Chondrocyte (in vitro differentiated cells): Measurements from ENCODE around the gene ADGRV1. TPM values are rescaled to one million over a fixed set of nuclear protein-coding genes. Genes with fewer than 3 reads are reported as not detected.

Source experiments
- DNase-seq: peaks from one replicate; pipeline ENCODE4 v3.0.0; 2021; ENCODE audit warnings: mixed read lengths, low spot score
- H3K27ac Mint-ChIP-seq: one replicate; pipeline ENCODE4 v1.8.0; 2021; ENCODE audit warnings: mild to moderate bottlenecking, moderate library complexity, mixed read lengths; ENCODE audit not compliant: unreplicated experiment
- H3K27me3 Mint-ChIP-seq: 2 replicates; pipeline ENCODE4 v1.8.0; 2021; ENCODE audit warnings: low read depth, mixed read lengths
- H3K36me3 Mint-ChIP-seq: 2 replicates; pipeline ENCODE4 v1.8.0; 2021; ENCODE audit warnings: low read depth, mixed read lengths
- H3K4me1 Mint-ChIP-seq: 2 replicates; pipeline ENCODE4 v1.8.0; 2021; ENCODE audit warnings: low read depth, mild to moderate bottlenecking, mixed read lengths
- H3K4me3 Mint-ChIP-seq: one replicate; pipeline ENCODE4 v1.8.0; 2021; ENCODE audit warnings: mild to moderate bottlenecking, moderate library complexity, mixed read lengths; ENCODE audit not compliant: unreplicated experiment
- H3K9me3 Mint-ChIP-seq: 2 replicates; pipeline ENCODE4 v1.8.0; 2021; ENCODE audit warnings: low read depth, mixed read lengths
- total RNA-seq: library from RNA; stranded (reverse); gene quantifications from 3 replicates; pipeline ENCODE4 v1.2.1, GENCODE V29; 2021
- TF ChIP-seq, protein P1 (sequence below): fragments of 200-600 bp; sonication (generic); IDR thresholded peaks from 2 replicates; pipeline ENCODE4 v1.5.0; 2021; ENCODE audit warnings: antibody characterized with exemption, mild to moderate bottlenecking, moderate library complexity

Gene ADGRV1
- total RNA-seq, 1 donor from 2014 or later: 1.5 TPM

DNA sequence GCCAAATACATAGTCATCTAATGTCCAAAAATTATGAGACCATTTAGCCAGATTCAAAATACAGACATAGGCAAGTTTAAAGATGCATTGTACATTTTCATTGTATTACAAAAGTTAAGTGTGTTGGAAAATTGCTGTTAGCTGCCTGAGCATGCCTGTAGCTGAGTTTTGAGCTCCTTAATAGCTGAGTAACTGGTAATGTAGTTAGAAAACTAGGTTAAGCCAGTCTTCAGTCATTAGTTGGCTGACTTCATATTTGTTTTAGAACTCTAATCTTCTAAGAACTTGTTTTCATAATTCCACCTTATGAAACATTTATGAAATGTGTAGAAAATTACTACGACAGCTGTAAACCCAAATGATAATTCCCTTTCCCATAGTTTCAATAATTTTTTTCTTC is 531.2 kb downstream of the ADGRV1 start:
- Mint-ChIP-seq H3K9me3 (no peaks in the 10 kb centered on the region), H3K4me3 (no peak overlapping the region), H3K4me1 (peaks cover 4% of the 10 kb centered on the region), H3K36me3 (no peaks in the 10 kb centered on the region), H3K27ac (no peak overlapping the region), H3K27me3 (no peaks in the 10 kb centered on the region)
- TF ChIP-seq, protein P1, sequence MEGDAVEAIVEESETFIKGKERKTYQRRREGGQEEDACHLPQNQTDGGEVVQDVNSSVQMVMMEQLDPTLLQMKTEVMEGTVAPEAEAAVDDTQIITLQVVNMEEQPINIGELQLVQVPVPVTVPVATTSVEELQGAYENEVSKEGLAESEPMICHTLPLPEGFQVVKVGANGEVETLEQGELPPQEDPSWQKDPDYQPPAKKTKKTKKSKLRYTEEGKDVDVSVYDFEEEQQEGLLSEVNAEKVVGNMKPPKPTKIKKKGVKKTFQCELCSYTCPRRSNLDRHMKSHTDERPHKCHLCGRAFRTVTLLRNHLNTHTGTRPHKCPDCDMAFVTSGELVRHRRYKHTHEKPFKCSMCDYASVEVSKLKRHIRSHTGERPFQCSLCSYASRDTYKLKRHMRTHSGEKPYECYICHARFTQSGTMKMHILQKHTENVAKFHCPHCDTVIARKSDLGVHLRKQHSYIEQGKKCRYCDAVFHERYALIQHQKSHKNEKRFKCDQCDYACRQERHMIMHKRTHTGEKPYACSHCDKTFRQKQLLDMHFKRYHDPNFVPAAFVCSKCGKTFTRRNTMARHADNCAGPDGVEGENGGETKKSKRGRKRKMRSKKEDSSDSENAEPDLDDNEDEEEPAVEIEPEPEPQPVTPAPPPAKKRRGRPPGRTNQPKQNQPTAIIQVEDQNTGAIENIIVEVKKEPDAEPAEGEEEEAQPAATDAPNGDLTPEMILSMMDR: no peak
- DNase-seq: no peak

GRCh38 chr5:91090995-91091394 is 532.4 kb downstream of the ADGRV1 start:
- Mint-ChIP-seq H3K36me3 (no peaks in the 10 kb centered on the region), H3K27me3 (no peaks in the 10 kb centered on the region), H3K9me3 (no peaks in the 10 kb centered on the region), H3K4me1 (peaks cover 9% of the 10 kb centered on the region), H3K4me3 (no peak overlapping the region), H3K27ac (no peak overlapping the region)
- TF ChIP-seq, protein P1: no peak
- DNase-seq: no peak

- H3K36me3 Mint-ChIP-seq: no peaks in the 10 kb centered on the region
- no peaks in the 10 kb centered on the region for H3K9me3 Mint-ChIP-seq
- H3K27ac Mint-ChIP-seq: no peak overlapping the region
- H3K4me3 Mint-ChIP-seq: no peak overlapping the region
- H3K27me3 Mint-ChIP-seq: no peaks in the 10 kb centered on the region
- H3K4me1 Mint-ChIP-seq: peaks cover 9% of the 10 kb centered on the region
- TF ChIP-seq, protein P1: no peak
- no peak for DNase-seq
Measured at GRCh38 chr5:91091471-91092234, 533.1 kb downstream of the ADGRV1 start.

DNA sequence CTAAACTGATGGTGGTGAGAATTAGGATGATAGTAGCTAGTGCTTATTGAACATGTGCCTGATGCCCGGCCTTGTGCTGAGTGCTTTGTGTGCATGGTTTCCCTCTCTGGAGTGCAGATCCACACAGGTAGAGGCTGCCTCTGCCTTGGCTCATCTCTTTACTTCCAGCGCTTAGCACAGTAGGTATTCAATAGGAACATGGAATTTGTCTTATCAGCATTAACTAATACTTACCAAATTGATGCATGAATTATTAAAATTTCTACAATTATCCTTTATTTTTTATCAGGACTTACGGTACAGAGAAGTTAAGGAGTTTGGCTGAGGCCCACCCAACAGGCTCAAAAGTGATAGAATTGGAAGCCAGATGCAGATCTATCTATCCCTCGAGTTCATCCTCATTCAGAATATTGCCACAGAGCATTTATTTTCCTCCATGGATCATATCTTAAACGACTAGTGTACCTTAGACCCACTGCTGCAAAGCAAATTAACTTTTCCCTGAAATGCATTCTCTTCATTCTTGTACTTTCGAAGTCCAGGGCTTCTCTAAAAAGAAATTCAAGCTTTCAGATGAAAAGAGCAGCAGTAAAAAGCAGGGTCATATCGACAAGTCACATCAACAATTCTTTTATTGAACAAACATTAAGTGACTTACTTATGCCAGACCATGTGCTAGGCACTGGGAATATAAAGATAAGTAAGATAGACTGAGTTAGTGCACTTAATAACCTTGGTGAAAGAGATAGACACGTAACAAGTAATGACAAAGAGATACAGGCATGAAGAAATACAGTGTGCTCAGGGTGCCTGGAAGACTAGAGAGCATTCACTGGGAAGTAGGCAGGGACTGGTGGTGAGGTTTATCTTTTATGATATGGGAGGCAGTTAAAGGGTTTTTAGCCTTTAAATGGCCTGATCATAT is 534.5 kb downstream of the ADGRV1 start:
- no peak for DNase-seq
- Mint-ChIP-seq H3K4me1 (peaks cover 9% of the 10 kb centered on the region), H3K27me3 (no peaks in the 10 kb centered on the region), H3K36me3 (no peaks in the 10 kb centered on the region), H3K4me3 (no peak overlapping the region), H3K27ac (no peak overlapping the region), H3K9me3 (no peaks in the 10 kb centered on the region)
- TF ChIP-seq, protein P1: no peak

GRCh38 chr5:91095313-91095712 is 536.7 kb downstream of the ADGRV1 start:
- H3K4me1 Mint-ChIP-seq: peaks cover 19% of the 10 kb centered on the region
- no peaks in the 10 kb centered on the region for H3K36me3 Mint-ChIP-seq

More at GRCh38 chr5:91095313-91095712, 536.7 kb downstream of the ADGRV1 start:
- Mint-ChIP-seq H3K27ac (no peak overlapping the region), H3K9me3 (no peaks in the 10 kb centered on the region), H3K4me3 (no peak overlapping the region), H3K27me3 (no peaks in the 10 kb centered on the region)
- TF ChIP-seq, protein P1: no peak
- DNase-seq: no peak
